HL-60/S4 treated with retinoic acid at 250 ng/mL for 4 days and 3 days (cell line): ENCODE measurements around the gene PPP1CA.
"Not testable (repeated sequence)": the region's sequence is repeated elsewhere in the genome, so short reads cannot be mapped to it uniquely, and the experiment has no call there.

ENCODE experiments used
- in situ Hi-C: fragments of 300-500 bp; cut with MboI; formaldehyde crosslinking; loops from 2 replicates; pipeline ENCODE4 v1.7.0; 2022; ENCODE audit warnings: low sequenced_read_pairs

Gene PPP1CA

GRCh38 chr11:67404515-67405195, 3.0 kb upstream of the PPP1CA start:
- in situ Hi-C loops: no loop called here

DNA sequence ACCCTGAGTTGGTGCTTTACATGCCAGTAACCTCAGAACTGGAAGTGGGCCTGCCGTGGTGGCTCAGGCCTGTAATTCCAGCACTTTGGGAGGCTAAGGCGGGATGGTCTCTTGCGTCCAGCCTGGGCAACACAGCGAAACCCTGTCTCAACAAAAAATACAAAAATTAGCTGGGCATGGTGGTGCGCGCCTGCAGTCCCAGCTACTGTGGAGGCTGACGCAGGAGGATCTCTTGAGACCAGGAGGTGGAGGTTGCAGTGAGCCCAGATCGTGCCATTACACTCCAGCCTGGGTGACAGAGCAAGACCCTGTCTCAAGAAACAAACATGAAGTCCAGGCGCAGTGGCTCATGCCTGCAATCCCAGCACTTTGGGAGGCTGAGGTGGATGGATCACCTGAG, 1.4 kb upstream of the PPP1CA start:
- in situ Hi-C loops: not testable (repeated sequence)

DNA sequence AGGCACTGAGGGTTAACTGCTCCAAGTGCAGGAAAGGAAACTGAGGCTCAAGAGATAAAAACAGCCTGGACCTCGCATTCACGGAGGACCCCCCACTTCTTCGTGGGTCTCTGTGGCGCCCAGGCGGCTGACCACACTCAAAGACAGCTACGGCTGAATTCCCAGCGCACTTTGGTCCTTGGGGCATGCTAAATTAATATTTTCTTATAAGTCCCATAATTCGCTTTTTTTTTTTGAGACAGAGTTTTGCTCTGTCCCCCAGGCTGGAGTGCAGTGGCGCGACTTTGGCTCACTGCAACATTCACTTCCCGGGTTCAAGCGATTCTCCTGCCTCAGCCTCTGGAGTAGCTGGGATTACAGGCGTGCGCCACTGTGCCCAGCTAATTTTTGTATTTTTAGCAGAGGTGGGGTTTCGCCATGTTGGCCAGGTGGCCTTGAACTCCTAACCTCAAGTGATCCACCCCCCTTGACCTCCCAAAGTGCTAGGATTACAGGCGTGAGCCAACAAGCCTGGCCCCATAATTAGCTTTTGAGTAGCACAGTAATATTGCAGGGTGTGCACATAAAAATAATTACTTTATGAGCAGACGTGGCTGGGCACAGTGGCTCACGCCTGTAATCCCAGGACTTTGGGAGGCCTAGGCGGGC, 658 bp upstream of the PPP1CA start:
- in situ Hi-C loops: not testable (repeated sequence)

GRCh38 chr11:67400942-67401494, 640 bp downstream of the PPP1CA start:
- in situ Hi-C loops: no loop called here

DNA sequence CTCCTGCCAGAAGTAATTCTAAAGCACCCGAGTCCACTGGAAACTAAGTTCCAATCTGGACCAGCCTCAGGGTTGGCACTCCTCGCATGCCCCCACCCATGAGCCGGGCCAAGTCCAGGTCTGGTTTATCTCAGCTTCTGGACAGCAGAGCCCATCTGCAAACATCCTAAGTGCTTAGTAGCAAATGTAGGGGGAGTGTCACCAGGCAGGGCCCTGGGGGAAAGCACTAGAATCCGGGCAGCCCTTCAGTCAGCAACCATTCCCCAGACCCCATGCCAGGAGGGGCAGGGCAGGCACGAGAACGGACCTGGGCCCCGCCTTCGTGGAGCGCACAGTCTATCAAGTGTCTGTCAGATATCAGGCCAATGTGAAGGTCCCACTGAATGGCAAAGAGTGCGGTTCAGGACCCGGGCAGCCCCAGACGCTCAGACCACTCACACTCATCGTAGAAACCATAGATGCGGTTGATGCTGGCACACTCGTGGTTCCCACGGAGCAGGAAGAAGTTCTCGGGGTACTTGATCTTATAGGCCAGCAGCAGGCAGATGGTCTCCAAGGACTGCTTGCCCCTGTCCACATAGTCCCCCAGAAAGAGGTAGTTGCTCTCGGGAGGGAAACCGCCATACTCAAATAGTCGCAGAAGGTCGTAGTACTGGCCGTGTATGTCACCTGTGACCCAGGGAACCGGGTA, 1.3 kb downstream of the PPP1CA start:
- in situ Hi-C loops: no loop called here

DNA sequence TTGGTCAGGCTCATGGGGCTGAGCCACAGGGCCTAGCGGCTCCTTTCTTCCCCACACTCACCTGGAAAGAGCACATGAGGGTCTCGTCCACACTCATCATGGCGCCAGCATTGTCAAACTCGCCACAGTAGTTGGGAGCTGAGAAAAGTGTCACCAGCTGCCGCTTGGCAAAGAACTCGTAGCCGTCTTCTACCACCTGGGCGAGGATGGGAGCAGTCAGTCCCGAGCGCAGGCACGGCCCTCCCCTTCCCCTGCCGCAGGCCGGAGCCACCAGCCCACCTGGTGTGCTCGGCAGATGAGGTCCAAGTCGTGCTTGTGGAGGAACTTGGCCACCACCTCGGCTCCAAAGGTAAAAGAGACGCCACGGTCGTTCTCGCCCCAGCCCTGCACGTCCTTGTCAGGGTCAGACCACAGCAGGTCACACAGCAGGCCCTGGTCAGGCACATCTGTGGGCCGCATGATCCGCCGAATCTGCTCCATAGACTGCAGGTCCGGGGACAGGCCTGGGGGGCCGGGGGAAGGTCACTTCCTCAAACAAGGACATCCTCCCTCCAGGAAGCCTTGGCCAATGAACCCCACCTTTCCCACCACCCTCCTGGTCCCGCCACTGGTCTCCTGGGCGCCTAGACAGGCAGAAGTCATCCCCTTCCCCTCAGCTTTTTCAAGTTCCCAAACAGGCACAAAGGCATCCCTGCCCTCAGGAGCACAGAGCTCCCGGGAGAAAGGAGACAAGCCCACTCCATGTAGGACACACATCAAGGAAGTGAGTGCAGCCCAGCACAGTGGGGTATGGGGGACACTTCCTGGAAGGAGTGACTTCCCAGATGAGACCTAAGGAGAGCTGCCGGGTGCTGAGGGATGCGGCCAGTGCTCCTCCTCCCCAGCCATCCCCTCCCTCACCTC, 2.7 kb downstream of the PPP1CA start:
- in situ Hi-C loops: no loop called here

DNA sequence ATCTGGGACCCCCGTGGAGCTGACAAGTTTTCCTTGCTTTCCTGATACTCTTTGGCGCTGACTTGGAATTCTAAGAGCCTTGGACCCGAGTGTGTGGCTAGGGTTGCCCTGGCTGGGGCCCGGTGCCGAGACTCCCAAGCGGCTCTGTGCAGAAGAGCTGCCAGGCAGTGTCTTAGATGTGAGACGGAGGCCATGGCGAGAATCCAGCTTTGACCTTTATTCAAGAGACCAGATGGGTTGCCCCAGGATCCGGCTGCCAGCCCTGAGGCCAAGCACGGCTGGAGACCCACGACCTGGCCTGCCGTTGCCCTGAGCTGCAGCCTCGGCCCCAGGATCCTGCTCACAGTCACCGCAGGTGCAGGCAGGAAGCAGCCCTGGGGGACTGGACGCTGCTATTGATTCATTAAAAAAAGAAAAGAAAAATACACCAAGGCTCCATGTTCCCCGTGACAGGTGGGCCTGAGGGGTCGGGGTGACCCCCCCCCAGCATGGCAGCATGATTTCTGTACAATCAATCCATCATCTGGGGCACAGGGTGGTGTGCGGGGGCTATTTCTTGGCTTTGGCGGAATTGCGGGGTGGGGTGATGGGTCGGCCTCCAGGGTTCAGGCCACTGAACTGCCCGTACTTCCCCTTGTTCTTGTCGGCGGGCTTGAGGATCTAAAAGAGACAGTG, 3.5 kb downstream of the PPP1CA start:
- in situ Hi-C loops: no loop called here

DNA sequence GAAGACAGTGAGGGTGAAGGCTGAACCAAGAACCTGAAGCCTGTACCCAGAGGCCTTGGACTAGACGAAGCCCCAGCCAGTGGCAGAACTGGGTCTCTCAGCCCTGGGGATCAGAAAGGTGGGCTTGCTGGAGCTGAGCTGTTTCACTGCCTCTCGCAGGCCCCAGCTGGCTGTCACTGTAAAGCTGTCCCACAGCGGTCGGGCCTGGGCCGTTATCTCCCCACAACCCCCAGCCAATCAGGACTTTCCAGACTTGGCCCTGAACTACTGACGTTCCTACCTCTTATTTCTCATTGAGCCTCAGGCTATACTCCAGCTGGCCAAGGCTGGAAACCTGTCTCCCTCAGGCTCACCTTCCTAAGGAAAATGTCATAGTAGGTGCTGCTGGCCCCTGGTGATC, 4.1 kb downstream of the PPP1CA start:
- in situ Hi-C loops: no loop called here

DNA sequence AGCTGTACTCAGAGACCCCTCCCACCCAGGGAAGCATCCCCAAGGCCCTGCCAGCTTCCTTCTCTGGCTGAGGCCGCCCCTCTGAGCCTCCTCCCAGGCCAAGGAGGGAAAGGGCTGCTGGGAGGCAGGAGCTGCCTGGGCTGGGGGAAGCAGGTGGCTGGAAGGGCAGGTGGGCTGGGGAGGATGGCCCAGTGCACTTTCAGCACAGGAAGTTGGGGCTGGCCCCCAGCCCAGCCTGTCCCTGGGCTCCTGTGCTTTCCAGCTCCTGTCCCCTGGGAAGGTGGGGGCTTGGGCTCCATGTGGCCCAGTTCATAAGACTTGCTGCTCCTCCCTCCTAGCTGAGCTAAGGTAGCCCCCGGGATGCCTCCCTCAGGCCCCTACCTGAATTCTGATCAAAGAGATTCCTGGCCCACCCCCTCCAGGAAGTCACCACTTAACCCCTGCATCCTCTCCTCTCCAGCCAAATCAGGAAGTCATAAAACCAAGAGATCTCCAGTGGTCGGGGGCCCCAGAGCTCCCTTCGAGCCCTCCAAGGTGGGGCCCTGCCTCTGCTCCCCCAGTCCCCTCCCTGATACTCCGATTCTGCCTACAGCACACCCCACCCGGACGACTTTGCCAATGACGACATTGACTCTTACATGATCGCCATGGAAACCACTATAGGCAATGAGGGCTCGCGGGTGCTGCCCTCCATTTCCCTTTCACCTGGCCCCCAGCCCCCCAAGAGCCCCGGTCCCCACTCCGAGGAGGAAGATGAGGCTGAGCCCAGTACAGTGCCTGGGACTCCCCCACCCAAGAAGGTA, 4.9 kb downstream of the PPP1CA start:
- in situ Hi-C loops: no loop called here

- in situ Hi-C loops: no loop called here
Measured at GRCh38 chr11:67396259-67396581, 5.4 kb downstream of the PPP1CA start.

- in situ Hi-C loops: no loop called here
Measured at GRCh38 chr11:67395555-67396258, 6.0 kb downstream of the PPP1CA start.

- in situ Hi-C loops: no loop called here
Measured at GRCh38 chr11:67393990-67394389, 7.7 kb downstream of the PPP1CA start.

DNA sequence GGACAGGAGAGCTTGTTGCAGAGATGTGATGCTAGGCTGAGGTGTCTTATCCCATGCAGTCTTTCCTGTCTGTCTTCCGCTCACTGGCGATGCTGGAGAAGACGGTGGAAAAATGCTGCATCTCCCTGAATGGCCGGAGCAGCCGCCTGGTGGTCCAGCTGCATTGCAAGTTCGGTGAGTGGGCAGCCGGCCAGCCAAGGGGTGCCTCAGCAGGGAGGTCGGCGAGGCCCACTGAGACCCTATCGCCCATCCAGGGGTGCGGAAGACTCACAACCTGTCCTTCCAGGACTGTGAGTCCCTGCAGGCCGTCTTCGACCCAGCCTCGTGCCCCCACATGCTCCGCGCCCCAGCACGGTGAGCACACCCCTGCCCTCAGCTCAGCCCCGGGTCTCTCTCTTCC, 8.2 kb downstream of the PPP1CA start:
- in situ Hi-C loops: no loop called here

GRCh38 chr11:67392183-67392715, 9.4 kb downstream of the PPP1CA start:
- in situ Hi-C loops: no loop called here

GRCh38 chr11:67391304-67392182, 10.1 kb downstream of the PPP1CA start, which contains the start of gene RAD9A:
Gene RAD9A, plus strand, starts transcription at chr11:67391986. Its CDS starts 59 bp downstream, at chr11:67392045.
- in situ Hi-C loops: no loop called here

DNA sequence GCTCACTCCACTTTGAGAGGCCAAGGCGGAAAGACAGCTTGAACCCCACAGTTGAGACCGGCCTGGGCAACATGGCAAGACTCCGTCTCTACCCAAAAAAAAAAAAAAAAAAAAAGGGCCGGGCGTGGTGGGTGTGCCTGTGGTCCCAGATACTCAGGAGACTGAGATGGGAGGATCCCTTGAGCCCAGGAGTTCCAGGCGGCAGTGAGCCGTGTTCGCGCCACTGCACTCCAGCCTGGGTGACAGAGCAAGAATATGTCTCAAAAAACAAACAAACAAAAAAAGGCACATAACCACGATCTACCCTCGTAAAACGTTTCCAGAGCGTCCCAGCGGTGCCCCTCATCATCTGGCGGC, 10.7 kb downstream of the PPP1CA start:
- in situ Hi-C loops: no loop called here

DNA sequence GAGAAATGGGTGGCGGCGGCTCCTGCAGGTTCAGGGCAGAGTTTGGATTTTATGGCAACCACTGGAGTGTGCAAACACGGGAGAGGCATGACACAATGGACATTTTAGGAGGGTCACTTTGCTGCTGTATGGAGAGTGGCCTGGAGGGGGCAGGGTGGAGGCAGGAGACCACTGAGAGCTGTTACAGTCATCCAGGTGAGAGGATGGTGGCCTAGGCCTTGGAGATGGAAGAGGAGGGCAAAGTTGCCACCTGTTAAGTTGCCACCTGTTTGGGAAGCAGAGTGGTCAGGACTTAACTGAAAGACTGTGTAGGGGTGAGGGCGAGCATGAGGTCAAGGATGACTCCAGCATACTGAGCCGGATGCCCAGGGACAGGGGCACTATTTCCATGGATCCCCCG, 12.2 kb downstream of the PPP1CA start:
- in situ Hi-C loops: loop anchor here (10.0 kb wide), 1 partner anchor 125 kb away; the partner anchor contains the start of gene GRK2

DNA sequence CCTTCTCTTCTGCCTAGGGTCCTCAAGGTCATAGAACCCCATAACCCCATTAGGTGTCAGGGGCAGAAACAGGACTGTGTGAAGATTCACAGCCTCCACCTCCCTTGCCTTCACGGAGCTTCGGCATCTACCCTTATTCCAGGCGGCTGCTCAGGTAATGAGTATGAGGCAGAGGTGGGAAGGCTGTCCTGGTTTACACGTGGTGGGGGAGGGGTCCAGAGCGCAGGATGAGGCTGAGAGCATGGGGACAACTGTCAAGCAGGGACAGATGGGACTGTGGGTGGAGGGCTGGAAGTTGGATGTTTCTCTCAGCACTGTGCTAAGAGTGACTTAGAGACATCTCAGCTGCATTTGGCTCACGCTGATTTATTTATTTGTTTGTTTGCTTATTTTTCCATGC, 14.1 kb downstream of the PPP1CA start:
- in situ Hi-C loops: loop anchor here (10.0 kb wide), 1 partner anchor 123 kb away; the partner anchor contains the start of gene GRK2
